HEK293T (cell line): Measurements from ENCODE around the gene GADD45G.

Experiments
- CTCF ChIA-PET: fragments of 350-600 bp; formaldehyde crosslinking; extraction: SDS; loops from one replicate; lab custom pipeline; 2021; ENCODE audit warnings: antibody characterized with exemption, inconsistent platforms; lab: Yijun Ruan, JAX
- POLR2A ChIA-PET: fragments of 350-600 bp; formaldehyde crosslinking; extraction: SDS; loops from one replicate; lab custom pipeline; 2020; ENCODE audit warnings: antibody characterized with exemption, inconsistent platforms; lab: Yijun Ruan, JAX
- DNase-seq: peaks from one replicate; pipeline ENCODE4 v3.0.0; 2012; ENCODE audit warnings: mixed read lengths; ENCODE audit errors: extremely low spot score
- ARNT ChIP-seq: fragments of 450-650 bp; IDR thresholded peaks from 2 replicates; pipeline ENCODE4 v1.6.1; 2017; ENCODE audit warnings: mild to moderate bottlenecking
- BHLHE40 ChIP-seq: fragments of 450-650 bp; IDR thresholded peaks from 2 replicates; pipeline ENCODE4 v1.6.1; 2016; ENCODE audit warnings: mild to moderate bottlenecking, moderate library complexity, borderline replicate concordance
- CTBP1 ChIP-seq: fragments of 450-650 bp; IDR thresholded peaks from 2 replicates; pipeline ENCODE4 v1.6.1; 2016; ENCODE audit warnings: borderline replicate concordance
- ELF4 ChIP-seq: fragments of 450-650 bp; IDR thresholded peaks from 2 replicates; pipeline ENCODE4 v1.6.1; 2017; ENCODE audit warnings: antibody characterized with exemption
- FOXA1 ChIP-seq: fragments of 450-650 bp; IDR thresholded peaks from 2 replicates; pipeline ENCODE4 v1.6.1; 2016; ENCODE audit warnings: mild to moderate bottlenecking
- FOXK2 ChIP-seq: fragments of 450-650 bp; IDR thresholded peaks from 2 replicates; pipeline ENCODE4 v1.6.1; 2016; ENCODE audit warnings: mild to moderate bottlenecking
- FOXM1 ChIP-seq: fragments of 450-650 bp; IDR thresholded peaks from 2 replicates; pipeline ENCODE4 v1.6.1; 2017; ENCODE audit warnings: mild to moderate bottlenecking, borderline replicate concordance
- HDGF ChIP-seq: fragments of 450-650 bp; IDR thresholded peaks from 2 replicates; pipeline ENCODE4 v1.6.1; 2017; ENCODE audit warnings: antibody characterized with exemption, borderline replicate concordance
- L3MBTL2 ChIP-seq: fragments of 450-650 bp; conservative IDR thresholded peaks from 2 replicates; pipeline ENCODE4 v1.6.1; 2016; ENCODE audit warnings: mild to moderate bottlenecking
- LEF1 ChIP-seq: fragments of 450-650 bp; IDR thresholded peaks from 2 replicates; pipeline ENCODE4 v1.6.1; 2017; ENCODE audit warnings: mild to moderate bottlenecking, borderline replicate concordance
- SP1 ChIP-seq: fragments of 450-650 bp; IDR thresholded peaks from 2 replicates; pipeline ENCODE4 v1.6.1; 2017
- SUZ12 ChIP-seq: fragments of 450-650 bp; IDR thresholded peaks from 2 replicates; pipeline ENCODE4 v1.6.1; 2016; ENCODE audit warnings: mild to moderate bottlenecking
- TARDBP ChIP-seq: fragments of 450-650 bp; IDR thresholded peaks from 2 replicates; pipeline ENCODE4 v1.6.1; 2016
- TF ChIP-seq, protein P1 (sequence below): fragments of 450-650 bp; IDR thresholded peaks from 2 replicates; pipeline ENCODE4 v1.6.1; 2016

Gene GADD45G

DNA sequence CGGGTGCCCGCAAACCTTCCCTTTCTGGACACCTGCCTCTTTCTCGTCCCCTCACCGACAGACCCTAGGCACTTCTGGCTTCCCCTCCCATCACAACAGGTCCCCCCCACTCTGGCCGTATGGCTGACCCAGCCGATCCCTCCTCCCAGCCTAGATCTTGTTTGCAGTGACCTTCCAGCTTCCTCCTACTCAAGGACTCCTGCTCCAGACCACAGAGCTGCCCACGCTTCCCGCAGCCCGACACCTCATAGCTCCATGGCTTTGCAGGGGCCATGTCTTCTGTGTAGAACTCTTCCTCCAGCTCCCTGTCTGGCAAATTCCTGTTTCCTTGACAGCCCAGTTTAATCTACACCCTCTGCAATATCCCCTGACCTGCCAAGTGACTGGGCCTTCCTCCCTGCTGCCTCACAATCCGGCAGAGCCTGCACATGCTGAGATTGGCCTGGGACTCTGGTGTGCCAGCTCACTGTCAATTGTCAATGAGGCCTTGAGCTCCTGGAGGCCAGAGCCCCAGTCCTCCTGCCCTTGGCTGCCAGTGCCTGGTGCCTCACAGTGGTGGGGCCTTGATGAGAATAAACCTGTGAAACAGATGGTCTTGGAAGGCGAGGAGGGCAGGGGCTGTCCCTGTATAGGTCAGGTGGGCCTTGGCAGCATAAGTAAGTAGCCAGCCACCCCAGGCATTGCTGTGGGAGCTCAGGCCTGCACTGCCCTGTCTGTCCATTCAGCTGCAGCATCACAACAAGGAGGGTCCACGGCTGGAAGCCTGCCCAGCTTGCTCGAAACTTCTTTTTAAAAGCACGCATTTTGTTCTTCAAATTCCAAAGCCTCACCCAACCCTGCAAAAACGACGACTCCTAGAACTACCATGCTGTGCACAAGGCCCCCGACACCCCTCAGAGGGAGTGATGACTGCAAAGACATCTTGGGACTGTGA, 50.5 kb downstream of the GADD45G start:
- CTCF ChIA-PET: no interaction called here
- TF ChIP-seq FOXM1 (no peak), CTBP1 (no peak), TARDBP (no peak), SUZ12 (no peak), L3MBTL2 (no peak), FOXK2 (no peak), SP1 (no peak), LEF1 (no peak), ELF4 (no peak), FOXA1 (no peak), HDGF (no peak), ARNT (no peak), BHLHE40 (no peak)
- TF ChIP-seq, protein P1, sequence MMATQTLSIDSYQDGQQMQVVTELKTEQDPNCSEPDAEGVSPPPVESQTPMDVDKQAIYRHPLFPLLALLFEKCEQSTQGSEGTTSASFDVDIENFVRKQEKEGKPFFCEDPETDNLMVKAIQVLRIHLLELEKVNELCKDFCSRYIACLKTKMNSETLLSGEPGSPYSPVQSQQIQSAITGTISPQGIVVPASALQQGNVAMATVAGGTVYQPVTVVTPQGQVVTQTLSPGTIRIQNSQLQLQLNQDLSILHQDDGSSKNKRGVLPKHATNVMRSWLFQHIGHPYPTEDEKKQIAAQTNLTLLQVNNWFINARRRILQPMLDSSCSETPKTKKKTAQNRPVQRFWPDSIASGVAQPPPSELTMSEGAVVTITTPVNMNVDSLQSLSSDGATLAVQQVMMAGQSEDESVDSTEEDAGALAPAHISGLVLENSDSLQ: no peak
- POLR2A ChIA-PET: no interaction called here
- DNase-seq: no peak
